HEK293 (cell line): Measurements from ENCODE around the gene ZCCHC24.

ENCODE experiments used
- CTCF ChIA-PET: fragments of 350-600 bp; formaldehyde crosslinking; extraction: SDS; loops from one replicate; lab custom pipeline; 2021; ENCODE audit warnings: antibody characterized with exemption; lab: Yijun Ruan, JAX
- POLR2A ChIA-PET: fragments of 300-600 bp; formaldehyde crosslinking; extraction: SDS; loops from one replicate; lab custom pipeline; 2020; ENCODE audit warnings: antibody characterized with exemption, inconsistent platforms; lab: Yijun Ruan, JAX
- H3K27ac ChIP-seq: fragments of 200-500 bp; sonication (Bioruptor generic); 2 replicates; pipeline ENCODE4 v1.5.1; 2014; ENCODE audit warnings: low read depth, low read length, control low read depth, inconsistent platforms; ENCODE audit errors: extremely low read depth
- H3K36me3 ChIP-seq, 2 experiments: fragments of 200-500 bp in 1 of 2; sonication (Bioruptor generic) in 1 of 2; 1 replicate in 1 of 2; 2 replicates in 1 of 2; pipeline ENCODE4 v1.5.1; 2014 to 2017; ENCODE audit warnings: inconsistent platforms in 2 of 2, low read length in 2 of 2; ENCODE audit not compliant: control insufficient read depth in 2 of 2, insufficient read depth in 1 of 2
- H3K4me1 ChIP-seq: fragments of 200-500 bp; sonication (Bioruptor generic); 2 replicates; pipeline ENCODE4 v1.5.1; 2014; ENCODE audit warnings: mild to moderate bottlenecking, low read length, inconsistent platforms; ENCODE audit not compliant: control insufficient read depth, insufficient read depth
- H3K4me3 ChIP-seq: 2 replicates; pipeline ENCODE4 v1.5.1; 2011; ENCODE audit warnings: low read depth, mild to moderate bottlenecking, control low read depth, low read length, moderate library complexity
- H3K9me3 ChIP-seq: fragments of 200-500 bp; sonication (Bioruptor generic); 2 replicates; pipeline ENCODE4 v1.5.1; 2014; ENCODE audit warnings: low read depth, low read length, inconsistent platforms; ENCODE audit not compliant: control insufficient read depth, insufficient read depth
- EGR2 ChIP-seq: fragments of 450-650 bp; formaldehyde crosslinking; IDR thresholded peaks from 2 replicates; pipeline ENCODE4 v1.5.1; 2016; ENCODE audit warnings: low read depth, missing biosample characterization, missing genetic modification characterization
- GLI4 ChIP-seq: fragments of 450-650 bp; formaldehyde crosslinking; IDR thresholded peaks from 2 replicates; pipeline ENCODE4 v1.5.1; 2016; ENCODE audit warnings: missing biosample characterization, missing genetic modification characterization
- KLF16 ChIP-seq: fragments of 450-650 bp; formaldehyde crosslinking; IDR thresholded peaks from 2 replicates; pipeline ENCODE4 v1.5.1; 2017; ENCODE audit warnings: missing biosample characterization, missing genetic modification characterization
- KLF8 ChIP-seq: fragments of 450-650 bp; formaldehyde crosslinking; IDR thresholded peaks from 2 replicates; pipeline ENCODE4 v1.5.1; 2016; ENCODE audit warnings: missing biosample characterization, missing genetic modification characterization
- MEIS1 ChIP-seq: sonication (generic); formaldehyde crosslinking; IDR thresholded peaks from 2 replicates; pipeline ENCODE4 v1.8.1; 2022; ENCODE audit warnings: missing genetic modification reagents, mild to moderate bottlenecking, borderline replicate concordance
- SCRT2 ChIP-seq: fragments of 450-650 bp; formaldehyde crosslinking; IDR thresholded peaks from 2 replicates; pipeline ENCODE4 v1.5.1; 2016; ENCODE audit warnings: missing biosample characterization, missing genetic modification characterization
- SP2 ChIP-seq: fragments of 450-650 bp; formaldehyde crosslinking; IDR thresholded peaks from 2 replicates; pipeline ENCODE4 v1.5.1; 2016; ENCODE audit warnings: missing biosample characterization, missing genetic modification characterization
- ZBTB17 ChIP-seq: fragments of 450-650 bp; formaldehyde crosslinking; IDR thresholded peaks from 2 replicates; pipeline ENCODE4 v1.5.1; 2016; ENCODE audit warnings: missing biosample characterization, missing genetic modification characterization
- ZBTB48 ChIP-seq: fragments of 450-650 bp; formaldehyde crosslinking; IDR thresholded peaks from 2 replicates; pipeline ENCODE4 v1.5.1; 2016; ENCODE audit warnings: missing biosample characterization, missing genetic modification characterization
- ZNF138 ChIP-seq: fragments of 450-650 bp; formaldehyde crosslinking; IDR thresholded peaks from 2 replicates; pipeline ENCODE4 v1.5.1; 2016; ENCODE audit warnings: missing biosample characterization, missing genetic modification characterization, borderline replicate concordance
- ZNF155 ChIP-seq: fragments of 450-650 bp; formaldehyde crosslinking; IDR thresholded peaks from 2 replicates; pipeline ENCODE4 v1.5.1; 2016; ENCODE audit warnings: missing biosample characterization, missing genetic modification characterization
- ZNF23 ChIP-seq: fragments of 450-650 bp; formaldehyde crosslinking; IDR thresholded peaks from 2 replicates; pipeline ENCODE4 v1.5.1; 2016; ENCODE audit warnings: missing biosample characterization, missing genetic modification characterization, borderline replicate concordance
- ZNF311 ChIP-seq: fragments of 450-650 bp; formaldehyde crosslinking; IDR thresholded peaks from 2 replicates; pipeline ENCODE4 v1.5.1; 2017; ENCODE audit warnings: missing biosample characterization, missing genetic modification characterization, borderline replicate concordance
- ZNF324 ChIP-seq: fragments of 450-650 bp; formaldehyde crosslinking; IDR thresholded peaks from 2 replicates; pipeline ENCODE4 v1.5.1; 2016; ENCODE audit warnings: missing biosample characterization, missing genetic modification characterization
- ZNF48 ChIP-seq: fragments of 450-650 bp; formaldehyde crosslinking; IDR thresholded peaks from 2 replicates; pipeline ENCODE4 v1.5.1; 2016; ENCODE audit warnings: missing biosample characterization, missing genetic modification characterization
- ZNF529 ChIP-seq: fragments of 450-650 bp; formaldehyde crosslinking; IDR thresholded peaks from 2 replicates; pipeline ENCODE4 v1.5.1; 2017; ENCODE audit warnings: missing genetic modification characterization, missing biosample characterization; ENCODE audit not compliant: insufficient replicate concordance
- ZNF561 ChIP-seq: fragments of 450-650 bp; IDR thresholded peaks from 2 replicates; pipeline ENCODE4 v1.5.1; 2018; ENCODE audit warnings: missing biosample characterization, missing genetic modification characterization, borderline replicate concordance
- ZNF571 ChIP-seq: fragments of 450-650 bp; formaldehyde crosslinking; IDR thresholded peaks from 2 replicates; pipeline ENCODE4 v1.5.0; 2017; ENCODE audit warnings: missing biosample characterization, missing genetic modification characterization
- ZNF600 ChIP-seq: fragments of 450-650 bp; formaldehyde crosslinking; IDR thresholded peaks from 2 replicates; pipeline ENCODE4 v1.5.1; 2016; ENCODE audit warnings: missing biosample characterization, missing genetic modification characterization
- ZNF660 ChIP-seq: fragments of 450-650 bp; IDR thresholded peaks from 2 replicates; pipeline ENCODE4 v1.5.1; 2018; ENCODE audit warnings: missing biosample characterization, mild to moderate bottlenecking, missing genetic modification characterization
- ZSCAN30 ChIP-seq: fragments of 450-650 bp; IDR thresholded peaks from 2 replicates; pipeline ENCODE4 v1.5.1; 2018; ENCODE audit warnings: missing biosample characterization, mild to moderate bottlenecking, missing genetic modification characterization, moderate library complexity
- TF ChIP-seq, protein P1 (sequence below): fragments of 450-650 bp; formaldehyde crosslinking; IDR thresholded peaks from 2 replicates; pipeline ENCODE4 v1.5.1; 2016; ENCODE audit warnings: missing biosample characterization, missing genetic modification characterization
- TF ChIP-seq, protein P2 (sequence below): fragments of 450-650 bp; formaldehyde crosslinking; IDR thresholded peaks from 2 replicates; pipeline ENCODE4 v1.5.1; 2016; ENCODE audit warnings: missing biosample characterization, missing genetic modification characterization
- TF ChIP-seq, protein P3 (sequence below): fragments of 450-650 bp; formaldehyde crosslinking; IDR thresholded peaks from 2 replicates; pipeline ENCODE4 v1.5.1; 2016; ENCODE audit warnings: missing biosample characterization, missing genetic modification characterization

Gene ZCCHC24

DNA sequence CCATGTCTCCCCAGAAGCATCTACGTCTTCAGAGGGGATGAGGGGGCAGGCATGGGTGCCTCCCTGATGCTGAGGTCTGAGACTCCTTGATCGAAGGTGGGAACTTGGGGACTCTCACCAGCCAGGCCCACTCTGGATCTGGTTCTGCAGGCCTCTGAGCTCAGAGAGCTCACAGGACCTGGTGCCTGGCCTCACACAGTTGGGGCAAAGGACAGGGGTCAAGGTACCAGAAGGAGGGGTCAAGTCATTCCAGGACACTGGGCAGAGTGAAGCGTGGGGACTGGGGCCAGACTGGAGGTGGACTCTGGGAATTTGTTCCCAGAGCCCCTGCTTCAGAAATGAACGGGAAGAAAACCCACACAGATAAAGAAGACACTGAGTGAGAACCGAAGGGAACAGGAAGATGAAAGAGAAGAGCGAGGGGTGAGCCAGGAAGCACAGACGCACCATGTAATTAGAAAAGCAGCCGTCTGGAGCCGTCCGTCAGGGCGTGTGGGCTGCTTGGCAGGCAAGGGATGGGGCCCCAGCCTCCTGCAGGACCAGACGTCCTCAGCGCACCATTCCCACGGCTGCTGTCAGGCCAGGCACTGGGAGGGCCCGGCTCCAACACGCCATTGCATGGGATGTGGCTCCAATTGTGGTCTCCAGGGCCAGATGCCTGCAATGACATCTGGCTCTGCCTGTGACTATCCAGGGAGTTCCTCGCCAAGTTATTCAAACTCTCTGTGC, 47.7 kb downstream of the ZCCHC24 start:
- ChIA-PET POLR2A (no interaction called here), CTCF (interaction anchor here (0.7 to 2.3 kb wide), 2 partner anchors 23 to 47 kb away, joined by 3 to 8 read pairs; no protein-coding TSS in a partner anchor)
- Histone ChIP-seq H3K4me3 (no peak overlapping the region), H3K9me3 (no peaks in the 10 kb centered on the region), H3K4me1 (no peaks in the 10 kb centered on the region), H3K36me3 (no peaks in the 10 kb centered on the region), H3K27ac (no peak overlapping the region)
- TF ChIP-seq GLI4 (tag by site-specific recombination) (no peak), EGR2 (tag by site-specific recombination) (peak; percentile 13; the same call in 1 of the 2 replicates)

DNA sequence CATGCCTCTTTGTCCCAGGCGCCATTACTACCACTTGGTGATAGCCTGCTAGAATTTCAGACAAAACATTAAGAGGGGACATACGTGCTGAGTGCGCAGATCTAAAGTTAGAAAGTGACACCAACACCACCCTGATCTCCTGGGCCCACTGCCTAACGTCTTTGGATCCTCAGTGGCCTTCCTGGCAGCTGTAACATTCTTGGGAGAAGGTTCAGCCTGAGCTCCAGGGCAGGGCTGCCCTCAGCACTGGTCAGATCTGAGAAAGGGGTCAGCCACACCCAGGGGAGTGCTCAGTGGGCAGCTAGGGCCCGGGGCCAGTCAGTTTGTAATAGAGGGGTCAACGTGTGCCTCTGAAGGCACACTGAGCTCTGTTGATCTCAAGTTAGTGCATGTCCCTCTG, 48.4 kb downstream of the ZCCHC24 start:
- Histone ChIP-seq H3K4me1 (no peaks in the 10 kb centered on the region), H3K9me3 (no peaks in the 10 kb centered on the region), H3K27ac (no peak overlapping the region), H3K4me3 (no peak overlapping the region), H3K36me3 (no peaks in the 10 kb centered on the region)
- POLR2A ChIA-PET, result no interaction called here
- CTCF ChIA-PET, result interaction anchor here (0.9 to 2.3 kb wide), 2 partner anchors 23 to 91 kb away, joined by 6 to 8 read pairs; no protein-coding TSS in a partner anchor
- no peak for TF ChIP-seq ZNF311 (tag by site-specific recombination)
- no peak for TF ChIP-seq ZNF23 (tag by site-specific recombination)
- TF ChIP-seq ZNF324 (tag by site-specific recombination), result no peak
- no peak for TF ChIP-seq MEIS1
- no peak for TF ChIP-seq SP2
- no peak for TF ChIP-seq ZNF660 (tag by site-specific recombination)
- no peak for TF ChIP-seq ZNF600 (tag by site-specific recombination)
- TF ChIP-seq, protein P1, sequence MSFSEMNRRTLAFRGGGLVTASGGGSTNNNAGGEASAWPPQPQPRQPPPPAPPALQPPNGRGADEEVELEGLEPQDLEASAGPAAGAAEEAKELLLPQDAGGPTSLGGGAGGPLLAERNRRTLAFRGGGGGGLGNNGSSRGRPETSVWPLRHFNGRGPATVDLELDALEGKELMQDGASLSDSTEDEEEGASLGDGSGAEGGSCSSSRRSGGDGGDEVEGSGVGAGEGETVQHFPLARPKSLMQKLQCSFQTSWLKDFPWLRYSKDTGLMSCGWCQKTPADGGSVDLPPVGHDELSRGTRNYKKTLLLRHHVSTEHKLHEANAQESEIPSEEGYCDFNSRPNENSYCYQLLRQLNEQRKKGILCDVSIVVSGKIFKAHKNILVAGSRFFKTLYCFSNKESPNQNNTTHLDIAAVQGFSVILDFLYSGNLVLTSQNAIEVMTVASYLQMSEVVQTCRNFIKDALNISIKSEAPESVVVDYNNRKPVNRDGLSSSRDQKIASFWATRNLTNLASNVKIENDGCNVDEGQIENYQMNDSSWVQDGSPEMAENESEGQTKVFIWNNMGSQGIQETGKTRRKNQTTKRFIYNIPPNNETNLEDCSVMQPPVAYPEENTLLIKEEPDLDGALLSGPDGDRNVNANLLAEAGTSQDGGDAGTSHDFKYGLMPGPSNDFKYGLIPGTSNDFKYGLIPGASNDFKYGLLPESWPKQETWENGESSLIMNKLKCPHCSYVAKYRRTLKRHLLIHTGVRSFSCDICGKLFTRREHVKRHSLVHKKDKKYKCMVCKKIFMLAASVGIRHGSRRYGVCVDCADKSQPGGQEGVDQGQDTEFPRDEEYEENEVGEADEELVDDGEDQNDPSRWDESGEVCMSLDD (tag by site-specific recombination), result no peak
- TF ChIP-seq ZNF529 (tag by site-specific recombination), result no peak
- TF ChIP-seq ZNF155 (tag by site-specific recombination), result no peak
- TF ChIP-seq ZSCAN30 (tag by site-specific recombination), result no peak
- no peak for TF ChIP-seq ZNF48 (tag by site-specific recombination)

DNA sequence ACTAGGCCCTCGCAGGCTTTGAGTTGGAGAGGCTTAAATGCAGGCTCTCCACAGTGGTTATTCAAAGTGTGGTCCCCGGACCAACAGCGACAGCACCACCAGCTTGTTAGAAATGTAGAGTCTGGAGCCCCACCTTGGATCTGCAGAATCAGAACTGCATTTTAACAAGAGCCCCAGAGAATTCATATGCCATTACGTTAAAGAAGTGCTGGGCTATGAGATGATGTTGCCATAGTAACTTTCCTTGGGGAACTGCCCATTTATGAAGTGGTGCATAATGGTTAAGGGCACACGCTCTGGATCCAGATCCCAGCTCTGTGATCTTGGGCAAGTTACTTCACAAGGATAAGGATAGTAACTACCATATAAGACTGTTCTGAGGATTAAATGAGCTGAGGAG, 48.9 kb downstream of the ZCCHC24 start:
- ChIA-PET CTCF (interaction anchor here (0.6 to 2.3 kb wide), 3 partner anchors 22 to 92 kb away, joined by 4 to 8 read pairs (median 6); no protein-coding TSS in a partner anchor), POLR2A (no interaction called here)
- no peak overlapping the region for H3K4me3 ChIP-seq

More for the DNA sequence above, 48.9 kb downstream of the ZCCHC24 start:
- Histone ChIP-seq H3K27ac (no peak overlapping the region), H3K36me3 (no peaks in the 10 kb centered on the region), H3K9me3 (no peaks in the 10 kb centered on the region), H3K4me1 (no peaks in the 10 kb centered on the region)
- no peak for TF ChIP-seq ZNF138 (tag by site-specific recombination)
- no peak for TF ChIP-seq GLI4 (tag by site-specific recombination)
- TF ChIP-seq ZBTB48, result no peak
- TF ChIP-seq KLF8, result no peak
- no peak for TF ChIP-seq ZNF561 (tag by site-specific recombination)
- TF ChIP-seq, protein P2, sequence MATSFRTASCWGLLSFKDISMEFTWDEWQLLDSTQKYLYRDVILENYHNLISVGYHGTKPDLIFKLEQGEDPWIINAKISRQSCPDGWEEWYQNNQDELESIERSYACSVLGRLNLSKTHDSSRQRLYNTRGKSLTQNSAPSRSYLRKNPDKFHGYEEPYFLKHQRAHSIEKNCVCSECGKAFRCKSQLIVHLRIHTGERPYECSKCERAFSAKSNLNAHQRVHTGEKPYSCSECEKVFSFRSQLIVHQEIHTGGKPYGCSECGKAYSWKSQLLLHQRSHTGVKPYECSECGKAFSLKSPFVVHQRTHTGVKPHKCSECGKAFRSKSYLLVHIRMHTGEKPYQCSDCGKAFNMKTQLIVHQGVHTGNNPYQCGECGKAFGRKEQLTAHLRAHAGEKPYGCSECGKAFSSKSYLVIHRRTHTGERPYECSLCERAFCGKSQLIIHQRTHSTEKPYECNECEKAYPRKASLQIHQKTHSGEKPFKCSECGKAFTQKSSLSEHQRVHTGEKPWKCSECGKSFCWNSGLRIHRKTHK (tag by site-specific recombination), result no peak
- no peak for TF ChIP-seq ZBTB17
- no peak for TF ChIP-seq ZNF571 (tag by site-specific recombination)
- no peak for TF ChIP-seq KLF16
- no peak for TF ChIP-seq SCRT2 (tag by site-specific recombination)
- TF ChIP-seq, protein P3, sequence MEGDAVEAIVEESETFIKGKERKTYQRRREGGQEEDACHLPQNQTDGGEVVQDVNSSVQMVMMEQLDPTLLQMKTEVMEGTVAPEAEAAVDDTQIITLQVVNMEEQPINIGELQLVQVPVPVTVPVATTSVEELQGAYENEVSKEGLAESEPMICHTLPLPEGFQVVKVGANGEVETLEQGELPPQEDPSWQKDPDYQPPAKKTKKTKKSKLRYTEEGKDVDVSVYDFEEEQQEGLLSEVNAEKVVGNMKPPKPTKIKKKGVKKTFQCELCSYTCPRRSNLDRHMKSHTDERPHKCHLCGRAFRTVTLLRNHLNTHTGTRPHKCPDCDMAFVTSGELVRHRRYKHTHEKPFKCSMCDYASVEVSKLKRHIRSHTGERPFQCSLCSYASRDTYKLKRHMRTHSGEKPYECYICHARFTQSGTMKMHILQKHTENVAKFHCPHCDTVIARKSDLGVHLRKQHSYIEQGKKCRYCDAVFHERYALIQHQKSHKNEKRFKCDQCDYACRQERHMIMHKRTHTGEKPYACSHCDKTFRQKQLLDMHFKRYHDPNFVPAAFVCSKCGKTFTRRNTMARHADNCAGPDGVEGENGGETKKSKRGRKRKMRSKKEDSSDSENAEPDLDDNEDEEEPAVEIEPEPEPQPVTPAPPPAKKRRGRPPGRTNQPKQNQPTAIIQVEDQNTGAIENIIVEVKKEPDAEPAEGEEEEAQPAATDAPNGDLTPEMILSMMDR (tag by site-specific recombination), result no peak
